SK-N-SH (cell line): Measurements from ENCODE around the gene PCF11. TPM values are rescaled to one million over a fixed set of nuclear protein-coding genes. Genes with fewer than 3 reads are reported as not detected.
A peak's percentile ranks its signal among the peaks of the same experiment; 100 is the strongest.

ENCODE experiments used
- CHD2 ChIP-seq: fragments of 150-350 bp; IDR thresholded peaks from 2 replicates; pipeline ENCODE4 v1.6.1; 2018; ENCODE audit warnings: low read length; ENCODE audit not compliant: partially characterized antibody
- ELF1 ChIP-seq: IDR thresholded peaks from 2 replicates; pipeline ENCODE4 v1.4.0; 2012
- EP300 ChIP-seq, 2 experiments: IDR thresholded peaks; 2 replicates each; pipeline versions ENCODE4 v1.4.0 to v1.6.1; 2012; ENCODE audit warnings: borderline replicate concordance in 1 of 2, low read depth in 1 of 2, low read length in 1 of 2
- EZH2phosphoT487 ChIP-seq: fragments of 200-600 bp; sonication (generic); IDR thresholded peaks from 2 replicates; pipeline ENCODE4 v1.6.1; 2017; ENCODE audit warnings: low read depth, mixed run types, mild to moderate bottlenecking, antibody characterized with exemption, moderate library complexity, borderline replicate concordance
- FOXM1 ChIP-seq: IDR thresholded peaks from 2 replicates; pipeline ENCODE4 v1.4.0; 2012; ENCODE audit warnings: low read depth, mild to moderate bottlenecking
- GABPA ChIP-seq: IDR thresholded peaks from 2 replicates; pipeline ENCODE4 v1.4.0; 2012; ENCODE audit warnings: low read depth, mild to moderate bottlenecking
- GATA2 ChIP-seq: sonication (generic); formaldehyde crosslinking; IDR thresholded peaks from 2 replicates; pipeline ENCODE4 v1.5.0; 2020; ENCODE audit warnings: mild to moderate bottlenecking, missing genetic modification reagents
- MEF2A ChIP-seq: IDR thresholded peaks from 2 replicates; pipeline ENCODE4 v1.4.0; 2012; ENCODE audit warnings: low read depth, borderline replicate concordance
- MXI1 ChIP-seq: IDR thresholded peaks from 2 replicates; pipeline ENCODE4 v1.6.1; 2012; ENCODE audit warnings: mild to moderate bottlenecking, low read depth, low read length, improper control_type of control experiment
- TCF12 ChIP-seq: IDR thresholded peaks from 2 replicates; pipeline ENCODE4 v1.4.0; 2012
- YY1 ChIP-seq: IDR thresholded peaks from 2 replicates; pipeline ENCODE4 v1.4.0; 2012; ENCODE audit warnings: low read depth, mild to moderate bottlenecking
- polyA plus RNA-seq, 3 experiments: library from polyadenylated mRNA; depleted of rRNA; stranded (reverse); fragments of >200 nt; gene quantifications; 2 replicates each; pipeline ENCODE4 v1.2.3, GENCODE V29; 2012
- TF ChIP-seq, protein P1 (sequence below): IDR thresholded peaks from 2 replicates; pipeline ENCODE4 v1.6.1; 2012; ENCODE audit warnings: mild to moderate bottlenecking, low read depth, low read length, moderate library complexity
- TF ChIP-seq, protein P2 (sequence below): IDR thresholded peaks from 2 replicates; pipeline ENCODE4 v1.4.0; 2012; ENCODE audit warnings: low read depth
- TF ChIP-seq, protein P3 (sequence below): IDR thresholded peaks from 2 replicates; pipeline ENCODE4; 2012
- TF ChIP-seq, protein P4 (sequence below): IDR thresholded peaks from 2 replicates; pipeline ENCODE4 v1.4.0; 2012; ENCODE audit warnings: low read depth, borderline replicate concordance
- TF ChIP-seq, protein P5 (sequence below): IDR thresholded peaks from 2 replicates; pipeline ENCODE4 v1.4.0; 2012; ENCODE audit warnings: low read depth, borderline replicate concordance

Gene PCF11
- polyA plus RNA-seq, 1 of the 3 experiments (the other 2 are of a cell fraction) = 22.4 TPM

DNA sequence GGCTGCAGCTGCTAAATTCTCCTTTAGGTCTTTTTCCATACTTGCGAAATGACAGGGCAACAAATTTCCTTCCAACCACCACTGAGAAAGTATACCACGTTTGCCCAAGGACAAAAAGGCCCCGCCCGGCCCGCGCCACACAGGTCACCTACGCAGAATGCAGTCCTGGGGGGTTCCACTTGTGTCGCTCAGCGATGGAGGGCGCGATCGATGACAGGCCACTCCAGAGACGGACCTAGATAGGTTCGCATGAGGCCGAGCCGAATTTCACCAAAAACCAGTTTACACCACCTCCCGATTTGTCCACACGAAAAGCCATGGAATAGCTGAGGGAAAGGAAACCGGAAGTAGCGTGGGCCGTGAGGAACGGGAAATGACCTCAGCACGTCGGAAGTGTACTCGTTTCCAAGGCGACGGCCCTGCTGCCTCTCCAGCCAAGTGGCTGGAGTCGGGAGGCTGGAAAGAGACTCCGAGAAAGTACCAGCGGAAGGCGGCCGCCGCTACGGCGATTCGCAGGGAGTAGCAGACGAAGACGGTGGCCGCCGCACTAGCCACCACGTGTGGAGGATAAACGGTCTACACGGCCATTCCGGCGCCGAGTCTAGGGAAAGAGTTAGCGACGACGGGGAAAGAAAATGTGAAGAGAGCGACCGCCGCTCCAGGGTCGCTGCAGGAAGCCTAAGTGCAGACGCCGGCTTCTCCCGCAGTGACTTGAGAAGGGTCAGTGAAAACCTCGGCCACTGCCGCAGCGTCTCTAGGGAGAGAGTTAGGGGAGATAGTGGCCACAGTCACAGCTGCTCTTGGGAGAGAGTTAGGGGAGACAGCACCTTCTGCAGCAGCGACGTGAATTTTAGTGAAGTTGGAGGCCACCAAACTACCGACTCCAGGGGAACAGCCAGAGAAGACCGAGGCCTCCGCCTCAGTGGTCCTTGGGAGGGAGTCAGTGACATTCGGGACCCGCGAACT lies 36.7 kb downstream of the PCF11 start, which contains the start of gene ANKRD42 (continued):
- TF ChIP-seq, protein P1, sequence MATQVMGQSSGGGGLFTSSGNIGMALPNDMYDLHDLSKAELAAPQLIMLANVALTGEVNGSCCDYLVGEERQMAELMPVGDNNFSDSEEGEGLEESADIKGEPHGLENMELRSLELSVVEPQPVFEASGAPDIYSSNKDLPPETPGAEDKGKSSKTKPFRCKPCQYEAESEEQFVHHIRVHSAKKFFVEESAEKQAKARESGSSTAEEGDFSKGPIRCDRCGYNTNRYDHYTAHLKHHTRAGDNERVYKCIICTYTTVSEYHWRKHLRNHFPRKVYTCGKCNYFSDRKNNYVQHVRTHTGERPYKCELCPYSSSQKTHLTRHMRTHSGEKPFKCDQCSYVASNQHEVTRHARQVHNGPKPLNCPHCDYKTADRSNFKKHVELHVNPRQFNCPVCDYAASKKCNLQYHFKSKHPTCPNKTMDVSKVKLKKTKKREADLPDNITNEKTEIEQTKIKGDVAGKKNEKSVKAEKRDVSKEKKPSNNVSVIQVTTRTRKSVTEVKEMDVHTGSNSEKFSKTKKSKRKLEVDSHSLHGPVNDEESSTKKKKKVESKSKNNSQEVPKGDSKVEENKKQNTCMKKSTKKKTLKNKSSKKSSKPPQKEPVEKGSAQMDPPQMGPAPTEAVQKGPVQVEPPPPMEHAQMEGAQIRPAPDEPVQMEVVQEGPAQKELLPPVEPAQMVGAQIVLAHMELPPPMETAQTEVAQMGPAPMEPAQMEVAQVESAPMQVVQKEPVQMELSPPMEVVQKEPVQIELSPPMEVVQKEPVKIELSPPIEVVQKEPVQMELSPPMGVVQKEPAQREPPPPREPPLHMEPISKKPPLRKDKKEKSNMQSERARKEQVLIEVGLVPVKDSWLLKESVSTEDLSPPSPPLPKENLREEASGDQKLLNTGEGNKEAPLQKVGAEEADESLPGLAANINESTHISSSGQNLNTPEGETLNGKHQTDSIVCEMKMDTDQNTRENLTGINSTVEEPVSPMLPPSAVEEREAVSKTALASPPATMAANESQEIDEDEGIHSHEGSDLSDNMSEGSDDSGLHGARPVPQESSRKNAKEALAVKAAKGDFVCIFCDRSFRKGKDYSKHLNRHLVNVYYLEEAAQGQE = peak; percentile 64
- TF ChIP-seq GABPA = peak; percentile 98
- TF ChIP-seq FOXM1 = no peak
- no peak for TF ChIP-seq MEF2A
- no peak for TF ChIP-seq EP300 (IDR thresholded peaks at IDR 0.05; ENCODE audit: borderline replicate concordance in 1 of 2, low read depth in 1 of 2, low read length in 1 of 2)
- TF ChIP-seq, protein P2, sequence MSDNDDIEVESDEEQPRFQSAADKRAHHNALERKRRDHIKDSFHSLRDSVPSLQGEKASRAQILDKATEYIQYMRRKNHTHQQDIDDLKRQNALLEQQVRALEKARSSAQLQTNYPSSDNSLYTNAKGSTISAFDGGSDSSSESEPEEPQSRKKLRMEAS = peak; percentile 81
- no peak for TF ChIP-seq GATA2 (CRISPR knock-in tag)
- TF ChIP-seq, protein P3, sequence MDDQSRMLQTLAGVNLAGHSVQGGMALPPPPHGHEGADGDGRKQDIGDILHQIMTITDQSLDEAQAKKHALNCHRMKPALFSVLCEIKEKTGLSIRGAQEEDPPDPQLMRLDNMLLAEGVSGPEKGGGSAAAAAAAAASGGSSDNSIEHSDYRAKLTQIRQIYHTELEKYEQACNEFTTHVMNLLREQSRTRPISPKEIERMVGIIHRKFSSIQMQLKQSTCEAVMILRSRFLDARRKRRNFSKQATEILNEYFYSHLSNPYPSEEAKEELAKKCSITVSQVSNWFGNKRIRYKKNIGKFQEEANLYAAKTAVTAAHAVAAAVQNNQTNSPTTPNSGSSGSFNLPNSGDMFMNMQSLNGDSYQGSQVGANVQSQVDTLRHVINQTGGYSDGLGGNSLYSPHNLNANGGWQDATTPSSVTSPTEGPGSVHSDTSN = no peak
- peak; percentile 28 for TF ChIP-seq CHD2
- TF ChIP-seq, protein P4, sequence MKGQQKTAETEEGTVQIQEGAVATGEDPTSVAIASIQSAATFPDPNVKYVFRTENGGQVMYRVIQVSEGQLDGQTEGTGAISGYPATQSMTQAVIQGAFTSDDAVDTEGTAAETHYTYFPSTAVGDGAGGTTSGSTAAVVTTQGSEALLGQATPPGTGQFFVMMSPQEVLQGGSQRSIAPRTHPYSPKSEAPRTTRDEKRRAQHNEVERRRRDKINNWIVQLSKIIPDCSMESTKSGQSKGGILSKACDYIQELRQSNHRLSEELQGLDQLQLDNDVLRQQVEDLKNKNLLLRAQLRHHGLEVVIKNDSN = peak; percentile 17; the same call in 1 of the 2 replicates
- peak; percentile 97 for TF ChIP-seq MXI1
- peak; percentile 95 for TF ChIP-seq ELF1
- TF ChIP-seq, protein P5, sequence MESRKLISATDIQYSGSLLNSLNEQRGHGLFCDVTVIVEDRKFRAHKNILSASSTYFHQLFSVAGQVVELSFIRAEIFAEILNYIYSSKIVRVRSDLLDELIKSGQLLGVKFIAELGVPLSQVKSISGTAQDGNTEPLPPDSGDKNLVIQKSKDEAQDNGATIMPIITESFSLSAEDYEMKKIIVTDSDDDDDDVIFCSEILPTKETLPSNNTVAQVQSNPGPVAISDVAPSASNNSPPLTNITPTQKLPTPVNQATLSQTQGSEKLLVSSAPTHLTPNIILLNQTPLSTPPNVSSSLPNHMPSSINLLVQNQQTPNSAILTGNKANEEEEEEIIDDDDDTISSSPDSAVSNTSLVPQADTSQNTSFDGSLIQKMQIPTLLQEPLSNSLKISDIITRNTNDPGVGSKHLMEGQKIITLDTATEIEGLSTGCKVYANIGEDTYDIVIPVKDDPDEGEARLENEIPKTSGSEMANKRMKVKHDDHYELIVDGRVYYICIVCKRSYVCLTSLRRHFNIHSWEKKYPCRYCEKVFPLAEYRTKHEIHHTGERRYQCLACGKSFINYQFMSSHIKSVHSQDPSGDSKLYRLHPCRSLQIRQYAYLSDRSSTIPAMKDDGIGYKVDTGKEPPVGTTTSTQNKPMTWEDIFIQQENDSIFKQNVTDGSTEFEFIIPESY = no peak
- no peak for TF ChIP-seq EZH2phosphoT487
- peak; percentile 59; the same call in 1 of the 2 replicates for TF ChIP-seq YY1
- no peak for TF ChIP-seq TCF12
